Stimulated activated CD8-positive, alpha-beta memory T cell treated with anti-CD3 and anti-CD28 coated beads, Interleukin-4, amount 100 ng/mL, for 24 hours (primary cell): ENCODE measurements around the gene SGSM2.

Source experiments
- DNase-seq: peaks from one replicate; pipeline ENCODE4 v3.0.0-alpha.2; 2020; ENCODE audit warnings: low read depth

The SGSM2 gene

GRCh38 chr17:2387086-2388019, 50.1 kb downstream of the SGSM2 start:
- no peak for DNase-seq

- no peak for DNase-seq
Observed at GRCh38 chr17:2388020-2388682, 50.9 kb downstream of the SGSM2 start.

GRCh38 chr17:2388683-2389055, 51.4 kb downstream of the SGSM2 start:
- DNase-seq, result no peak

- DNase-seq, result no peak
Observed at GRCh38 chr17:2390199-2390836, 53.0 kb downstream of the SGSM2 start.

- DNase-seq, result no peak
Observed at GRCh38 chr17:2391597-2392251, 54.4 kb downstream of the SGSM2 start.

- peak; percentile 98 for DNase-seq
Observed at GRCh38 chr17:2392252-2393173, 55.2 kb downstream of the SGSM2 start.

- DNase-seq, result peak; percentile 86
Observed at GRCh38 chr17:2393174-2393953, 56.1 kb downstream of the SGSM2 start.

- DNase-seq, result no peak
Observed at GRCh38 chr17:2393954-2394749, 56.9 kb downstream of the SGSM2 start.

- DNase-seq, result no peak
Observed at GRCh38 chr17:2394775-2395201, 57.5 kb downstream of the SGSM2 start.

- no peak for DNase-seq
Observed at GRCh38 chr17:2395258-2396181, 58.2 kb downstream of the SGSM2 start.

- DNase-seq, result no peak
Observed at GRCh38 chr17:2396192-2396567, 58.9 kb downstream of the SGSM2 start.

GRCh38 chr17:2396568-2397246, 59.4 kb downstream of the SGSM2 start:
- peak; percentile 41 for DNase-seq

GRCh38 chr17:2397247-2398171, 60.2 kb downstream of the SGSM2 start:
- DNase-seq, result no peak

GRCh38 chr17:2398182-2398581, 60.9 kb downstream of the SGSM2 start:
- DNase-seq, result no peak

GRCh38 chr17:2398655-2399571, 61.6 kb downstream of the SGSM2 start:
- DNase-seq, result no peak
